Measurements from ENCODE around the gene CKS1B. TPM values are rescaled to one million over a fixed set of nuclear protein-coding genes. Genes with fewer than 3 reads are reported as not detected.

CKS1B gene
- total and polyA plus RNA-seq, 9 of the 15 experiments (the other 6 are each of a cell fraction or from before 2014, with no cell fraction given), result 215 to 1,103 (median 460) TPM

DNA sequence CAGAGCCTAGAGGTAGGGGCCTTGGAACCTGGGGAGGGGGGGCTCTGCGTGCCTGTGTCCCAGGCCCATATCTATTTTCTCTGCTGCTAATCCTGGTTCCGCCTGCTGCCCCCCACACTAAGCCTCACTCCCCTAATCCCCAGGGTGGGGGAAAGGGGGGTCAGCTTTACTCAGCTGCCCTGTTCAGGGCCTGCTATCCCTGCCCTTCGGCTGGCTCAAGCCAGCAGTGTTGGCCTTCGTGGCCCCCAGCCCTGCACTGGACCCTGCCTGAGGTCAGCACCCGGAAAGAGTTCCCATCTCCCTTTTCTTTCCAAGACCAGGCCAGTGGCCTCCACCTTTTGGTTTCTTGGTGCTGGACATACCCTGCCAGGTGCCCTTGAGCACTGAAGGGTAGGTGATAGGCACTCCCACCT lies 36.5 kb downstream of the CKS1B start:
- Histone ChIP-seq H3K9me1 (ENCODE audit: control insufficient read depth, insufficient read depth, low read length) (no peaks in the 10 kb centered on the region), H3K27ac (ENCODE audit: extremely low read depth, low read depth, low read length) (peak overlapping the region; percentile 23; the same call in 1 of the 3 replicates), H3K4me1 (replicated peaks in 1 of 2; ENCODE audit: control insufficient read depth in 2 of 2, insufficient read depth in 2 of 2, low read length in 2 of 2) (peaks cover 79 to 85% of the 10 kb centered on the region in 2 experiments), H3K9me3 (replicated peaks; ENCODE audit: control insufficient read depth, insufficient read depth, low read depth, low read length) (no peaks in the 10 kb centered on the region), H3K27me3 (ENCODE audit: control insufficient read depth in 2 of 2, insufficient read depth in 2 of 2, low read length in 2 of 2) (no peaks in the 10 kb centered on the region), H4K20me1 (replicated peaks; ENCODE audit: control insufficient read depth, insufficient read depth, low read length) (peaks cover 2% of the 10 kb centered on the region), H2AFZ (ENCODE audit: low read depth, low read length) (no peak overlapping the region), H3K79me2 (ENCODE audit: control insufficient read depth, insufficient read depth, low read length) (peaks cover 76% of the 10 kb centered on the region), H3K4me2 (ENCODE audit: insufficient read depth, low read length) (no peak overlapping the region), H3K4me3 (no peak overlapping the region), H3K9ac (ENCODE audit: insufficient read depth in 1 of 2, low read depth in 2 of 2, low read length in 2 of 2) (peak overlapping the region in 1 of 2 experiments; percentile 85; a peak in 2 of 4 replicates), H3K36me3 (ENCODE audit: control insufficient read depth, insufficient read depth, low read length) (peaks cover 74% of the 10 kb centered on the region; the same call in 2 of the 3 replicates)
- 75% methylated on average over 4 of the region's 5 CpGs for WGBS (ENCODE audit: insufficient coverage, low coverage, missing lambda C conversion rate)
- no TSS peak for BruUV-seq (replicated peaks)
- in situ Hi-C loops (cut with MboI) (no loop called here), intact Hi-C loops (cut with micrococcal nuclease) (no loop called here)
- FAIRE-seq (no peak), DNase-seq (ENCODE audit: extremely low read depth in 1 of 4, low spot score in 3 of 4) (no peak), ATAC-seq (no peak)
- POLR2A ChIA-PET, result interaction anchor here (1.0 to 1.3 kb wide), 2 partner anchors 37 to 41 kb away, joined by 5 read pairs; partner anchors contain the start of gene ADAM15
- TF ChIP-seq, protein P1, sequence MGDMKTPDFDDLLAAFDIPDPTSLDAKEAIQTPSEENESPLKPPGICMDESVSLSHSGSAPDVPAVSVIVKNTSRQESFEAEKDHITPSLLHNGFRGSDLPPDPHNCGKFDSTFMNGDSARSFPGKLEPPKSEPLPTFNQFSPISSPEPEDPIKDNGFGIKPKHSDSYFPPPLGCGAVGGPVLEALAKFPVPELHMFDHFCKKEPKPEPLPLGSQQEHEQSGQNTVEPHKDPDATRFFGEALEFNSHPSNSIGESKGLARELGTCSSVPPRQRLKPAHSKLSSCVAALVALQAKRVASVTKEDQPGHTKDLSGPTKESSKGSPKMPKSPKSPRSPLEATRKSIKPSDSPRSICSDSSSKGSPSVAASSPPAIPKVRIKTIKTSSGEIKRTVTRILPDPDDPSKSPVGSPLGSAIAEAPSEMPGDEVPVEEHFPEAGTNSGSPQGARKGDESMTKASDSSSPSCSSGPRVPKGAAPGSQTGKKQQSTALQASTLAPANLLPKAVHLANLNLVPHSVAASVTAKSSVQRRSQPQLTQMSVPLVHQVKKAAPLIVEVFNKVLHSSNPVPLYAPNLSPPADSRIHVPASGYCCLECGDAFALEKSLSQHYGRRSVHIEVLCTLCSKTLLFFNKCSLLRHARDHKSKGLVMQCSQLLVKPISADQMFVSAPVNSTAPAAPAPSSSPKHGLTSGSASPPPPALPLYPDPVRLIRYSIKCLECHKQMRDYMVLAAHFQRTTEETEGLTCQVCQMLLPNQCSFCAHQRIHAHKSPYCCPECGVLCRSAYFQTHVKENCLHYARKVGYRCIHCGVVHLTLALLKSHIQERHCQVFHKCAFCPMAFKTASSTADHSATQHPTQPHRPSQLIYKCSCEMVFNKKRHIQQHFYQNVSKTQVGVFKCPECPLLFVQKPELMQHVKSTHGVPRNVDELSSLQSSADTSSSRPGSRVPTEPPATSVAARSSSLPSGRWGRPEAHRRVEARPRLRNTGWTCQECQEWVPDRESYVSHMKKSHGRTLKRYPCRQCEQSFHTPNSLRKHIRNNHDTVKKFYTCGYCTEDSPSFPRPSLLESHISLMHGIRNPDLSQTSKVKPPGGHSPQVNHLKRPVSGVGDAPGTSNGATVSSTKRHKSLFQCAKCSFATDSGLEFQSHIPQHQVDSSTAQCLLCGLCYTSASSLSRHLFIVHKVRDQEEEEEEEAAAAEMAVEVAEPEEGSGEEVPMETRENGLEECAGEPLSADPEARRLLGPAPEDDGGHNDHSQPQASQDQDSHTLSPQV (IDR thresholded peaks at IDR 0.05), result 0 out of 2 replicates have a peak, but pooled peaks have one; percentile 15
- TF ChIP-seq ZNF347 (CRISPR knock-in tag; IDR thresholded peaks at IDR 0.05; ENCODE audit: low read depth), result no peak
- TF ChIP-seq RBFOX2 (IDR thresholded peaks at IDR 0.05; ENCODE audit: low read depth, low read length), result peak; percentile 54; the same call in 1 of the 2 replicates
- 0 out of 2 replicates have a peak, but pooled peaks have one; percentile 14 for TF ChIP-seq ZFX (CRISPR knock-in tag; IDR thresholded peaks at IDR 0.05)
- TF ChIP-seq ZNF263 (CRISPR knock-in tag; IDR thresholded peaks at IDR 0.05; ENCODE audit: borderline replicate concordance), result no peak
- CTCF ChIA-PET (ENCODE audit: low intra/inter-chr PET ratio), result no interaction called here
